AG20443 (cell line): ENCODE measurements around the gene CTR9.

ENCODE experiments used
- DNase-seq: peaks from one replicate; pipeline ENCODE4 v3.0.0; 2012; ENCODE audit warnings: low spot score, mixed read lengths

The CTR9 gene

GRCh38 chr11:10780040-10780439 lies 29.0 kb downstream of the CTR9 start:
- DNase-seq = no peak

DNA sequence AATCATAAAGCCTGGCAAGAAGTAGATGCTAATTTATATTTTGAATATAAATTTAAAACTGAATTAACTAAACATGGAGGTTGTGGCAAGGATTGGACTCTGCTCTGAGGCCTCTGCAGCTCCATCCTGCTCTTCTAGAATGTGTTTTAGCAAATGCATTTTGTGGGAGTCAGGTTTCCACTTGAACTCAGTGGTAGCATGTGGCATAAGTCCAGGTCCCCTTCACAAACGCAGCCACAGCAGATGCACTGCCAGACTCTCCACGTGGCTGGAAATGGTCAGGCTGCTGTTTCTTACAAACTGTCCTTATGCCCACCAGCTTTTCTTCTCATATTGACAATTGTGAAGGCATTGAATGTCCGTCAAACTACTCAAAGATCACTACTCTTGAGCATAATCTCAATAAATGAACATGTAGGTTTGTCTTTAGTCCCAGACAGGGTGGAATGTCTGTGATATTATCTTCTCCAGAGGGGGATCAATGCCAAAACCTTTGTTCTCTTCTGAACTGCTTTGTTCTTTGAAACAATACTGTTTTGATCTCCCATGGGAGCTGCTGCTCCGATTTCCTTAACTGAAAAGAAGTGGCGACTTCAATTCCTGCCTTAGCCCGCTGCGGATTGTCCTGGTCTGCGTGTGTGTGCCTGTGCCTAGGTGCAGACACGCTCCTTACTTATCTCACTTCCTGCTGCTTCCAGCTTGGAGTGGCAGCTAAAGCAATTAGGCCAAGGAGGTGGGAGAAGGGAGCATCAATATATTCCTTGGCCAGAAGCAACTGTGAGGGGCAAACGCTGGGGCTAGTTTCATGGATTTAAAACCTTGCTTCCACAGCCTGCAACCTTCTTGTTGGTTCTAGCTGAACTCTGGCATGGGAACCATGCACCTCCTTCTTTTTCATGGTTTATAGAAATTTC lies 33.4 kb downstream of the CTR9 start:
- no peak for DNase-seq

GRCh38 chr11:10785146-10785474 lies 34.1 kb downstream of the CTR9 start:
- DNase-seq = no peak

DNA sequence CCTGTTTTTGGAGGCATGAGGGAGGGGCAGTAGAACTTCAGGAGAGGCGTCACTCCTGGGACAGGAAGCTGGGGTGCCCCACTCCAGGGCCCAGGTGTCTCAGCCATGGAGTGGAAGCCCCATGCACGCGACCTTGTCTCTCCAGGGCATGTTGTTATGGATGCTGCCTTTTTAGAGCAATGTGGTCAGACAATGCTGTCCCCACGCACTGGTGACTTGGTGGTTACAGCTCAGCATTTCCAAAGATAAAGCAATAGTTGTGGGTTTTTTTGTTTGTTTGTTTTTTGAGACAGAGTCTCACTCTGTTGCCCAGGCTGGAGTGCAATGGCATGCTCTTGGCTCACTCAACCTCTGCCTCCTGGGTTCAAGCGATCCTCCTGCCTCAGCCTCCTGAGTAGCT lies 35.4 kb downstream of the CTR9 start:
- no peak for DNase-seq

DNA sequence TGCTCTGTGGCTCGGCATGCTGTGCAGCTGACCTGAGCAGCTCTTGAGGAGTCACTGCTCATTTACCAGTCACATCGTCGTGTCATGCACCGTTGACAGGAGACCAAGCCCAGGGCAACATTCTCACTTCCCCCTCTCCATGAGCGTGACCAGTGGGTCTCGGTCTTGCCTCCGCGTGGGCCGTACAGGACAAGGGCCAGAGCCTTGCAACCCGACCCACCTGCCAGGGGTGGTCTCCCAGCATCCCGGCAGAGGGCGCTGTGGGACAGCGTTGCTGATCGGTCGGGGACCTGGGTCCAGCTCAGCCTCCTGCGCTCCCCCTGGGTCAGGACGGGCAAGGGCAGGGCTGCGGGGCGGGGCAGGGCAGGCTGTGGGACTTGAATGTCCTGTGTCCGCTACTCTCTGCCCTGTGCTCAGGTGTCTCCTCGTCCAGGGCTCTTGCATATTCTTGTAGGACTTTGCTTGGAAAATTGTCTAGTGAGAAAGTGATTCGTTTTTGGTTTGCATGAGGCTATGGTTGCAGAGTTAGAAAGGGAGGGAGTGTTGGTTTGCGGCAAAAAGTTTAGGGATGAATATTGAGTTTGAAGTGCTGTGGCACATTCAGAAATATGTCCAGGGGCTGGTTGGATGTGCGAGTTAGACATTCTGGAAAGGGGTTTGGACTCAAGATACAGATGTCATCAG lies 41.5 kb downstream of the CTR9 start:
- peak; percentile 93 for DNase-seq

- DNase-seq = no peak
Measured at GRCh38 chr11:10793470-10794255, 42.6 kb downstream of the CTR9 start.

DNA sequence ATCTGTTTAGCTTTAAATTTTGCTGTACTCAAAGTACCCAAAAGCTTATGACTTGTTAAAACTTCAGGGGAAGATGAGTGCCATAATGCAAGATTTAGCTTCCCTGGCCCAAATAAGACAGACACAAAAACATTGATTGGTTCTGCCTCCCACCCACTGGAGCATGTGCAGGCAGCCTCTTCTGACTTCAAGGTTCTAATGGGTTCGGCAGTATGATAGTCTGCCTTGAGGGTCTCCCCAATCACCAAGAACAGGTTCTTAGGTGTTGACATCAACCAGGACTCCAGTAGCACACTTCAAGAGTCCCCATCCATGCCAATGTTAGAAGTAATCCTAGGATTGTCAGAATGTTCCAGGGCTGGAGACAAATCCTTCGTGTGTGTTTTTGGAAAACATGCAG lies 45.1 kb downstream of the CTR9 start:
- no peak for DNase-seq

GRCh38 chr11:10797001-10797400 lies 46.0 kb downstream of the CTR9 start:
- no peak for DNase-seq

GRCh38 chr11:10797531-10797930 lies 46.5 kb downstream of the CTR9 start:
- DNase-seq = no peak

DNA sequence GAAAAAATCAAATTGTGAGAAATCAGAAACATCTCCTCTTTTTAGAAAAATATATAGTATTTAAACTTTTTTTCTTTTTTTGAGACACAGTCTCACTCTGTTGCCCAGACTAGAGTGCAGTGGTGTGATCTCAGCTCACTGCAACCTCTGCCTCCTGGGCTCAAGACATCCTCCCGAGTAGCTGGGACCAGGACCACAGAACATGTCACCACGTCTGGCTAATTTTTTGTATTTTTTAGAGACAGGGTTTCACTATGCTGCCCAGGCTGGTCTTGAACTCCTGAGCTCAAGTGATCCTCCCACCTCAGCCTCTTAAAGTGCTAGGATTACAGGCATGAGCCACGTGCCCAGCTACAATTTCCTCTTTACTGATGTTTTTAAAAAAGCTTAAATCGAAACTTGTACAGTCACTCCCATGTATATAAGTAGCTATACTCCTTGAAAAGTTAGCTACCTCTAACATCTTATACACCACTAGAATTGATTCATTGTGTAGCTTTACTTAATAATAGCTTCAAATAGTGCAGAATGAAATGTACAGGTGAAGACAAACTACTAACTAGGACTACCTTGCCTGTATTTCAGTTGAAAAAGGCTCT lies 47.4 kb downstream of the CTR9 start:
- no peak for DNase-seq

GRCh38 chr11:10800292-10800691 lies 49.2 kb downstream of the CTR9 start:
- DNase-seq = no peak

DNA sequence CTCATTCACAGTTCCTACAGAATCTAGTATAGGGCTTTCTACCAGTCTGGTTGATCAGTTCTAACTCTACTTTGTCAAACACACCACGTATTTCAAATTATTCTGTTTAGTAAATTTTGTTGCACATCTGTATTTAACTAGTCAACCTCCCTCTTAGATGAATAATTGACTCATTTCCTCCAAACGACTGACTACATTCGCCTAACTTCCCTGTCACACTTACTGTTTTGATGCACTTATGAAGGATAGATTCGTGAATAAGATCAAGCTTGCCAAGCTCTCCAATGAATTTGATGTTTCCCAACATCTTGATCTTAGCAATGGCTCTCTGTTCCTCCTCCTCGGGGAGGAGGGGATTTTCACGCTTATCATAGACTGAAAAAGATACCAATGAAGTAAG lies 52.6 kb downstream of the CTR9 start:
- DNase-seq = no peak

DNA sequence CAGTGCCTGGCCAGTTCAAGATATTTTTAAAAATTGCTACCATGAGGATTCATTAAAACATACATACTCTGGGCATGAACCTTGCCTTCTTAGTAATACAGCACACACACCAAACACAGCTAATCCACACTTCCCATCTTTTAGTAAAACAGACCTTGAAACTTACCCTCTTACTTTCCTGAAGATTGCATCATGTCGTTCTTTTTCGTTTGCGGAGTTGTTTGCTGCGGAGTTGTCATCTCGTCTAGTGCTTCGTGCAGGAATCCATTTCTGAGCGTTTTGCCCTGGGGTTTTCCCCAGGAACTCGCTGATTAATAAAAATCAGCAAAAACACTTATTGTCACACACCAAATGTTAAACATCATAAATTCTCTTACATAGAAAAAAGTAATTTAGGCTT lies 54.7 kb downstream of the CTR9 start:
- no peak for DNase-seq

- no peak for DNase-seq
Measured at GRCh38 chr11:10806206-10806605, 55.2 kb downstream of the CTR9 start.

GRCh38 chr11:10807493-10808234 lies 56.6 kb downstream of the CTR9 start:
- peak; percentile 58 for DNase-seq

DNA sequence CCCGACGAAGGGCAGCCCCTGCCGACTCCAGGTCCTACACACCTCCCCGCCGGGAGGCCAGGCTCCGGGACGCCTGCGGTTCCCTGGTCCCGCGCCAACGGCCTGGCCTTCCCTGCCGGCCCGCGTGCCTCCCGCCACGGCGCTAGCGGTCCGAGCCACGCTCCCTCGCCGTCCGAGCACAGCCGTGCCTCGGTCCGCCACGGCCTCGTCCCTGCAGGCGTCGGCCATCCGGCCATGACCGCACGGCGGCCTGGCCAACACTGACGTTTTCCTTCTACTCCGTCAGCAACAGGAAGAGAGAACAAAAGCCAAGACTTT lies 57.1 kb downstream of the CTR9 start:
- no peak for DNase-seq

DNA sequence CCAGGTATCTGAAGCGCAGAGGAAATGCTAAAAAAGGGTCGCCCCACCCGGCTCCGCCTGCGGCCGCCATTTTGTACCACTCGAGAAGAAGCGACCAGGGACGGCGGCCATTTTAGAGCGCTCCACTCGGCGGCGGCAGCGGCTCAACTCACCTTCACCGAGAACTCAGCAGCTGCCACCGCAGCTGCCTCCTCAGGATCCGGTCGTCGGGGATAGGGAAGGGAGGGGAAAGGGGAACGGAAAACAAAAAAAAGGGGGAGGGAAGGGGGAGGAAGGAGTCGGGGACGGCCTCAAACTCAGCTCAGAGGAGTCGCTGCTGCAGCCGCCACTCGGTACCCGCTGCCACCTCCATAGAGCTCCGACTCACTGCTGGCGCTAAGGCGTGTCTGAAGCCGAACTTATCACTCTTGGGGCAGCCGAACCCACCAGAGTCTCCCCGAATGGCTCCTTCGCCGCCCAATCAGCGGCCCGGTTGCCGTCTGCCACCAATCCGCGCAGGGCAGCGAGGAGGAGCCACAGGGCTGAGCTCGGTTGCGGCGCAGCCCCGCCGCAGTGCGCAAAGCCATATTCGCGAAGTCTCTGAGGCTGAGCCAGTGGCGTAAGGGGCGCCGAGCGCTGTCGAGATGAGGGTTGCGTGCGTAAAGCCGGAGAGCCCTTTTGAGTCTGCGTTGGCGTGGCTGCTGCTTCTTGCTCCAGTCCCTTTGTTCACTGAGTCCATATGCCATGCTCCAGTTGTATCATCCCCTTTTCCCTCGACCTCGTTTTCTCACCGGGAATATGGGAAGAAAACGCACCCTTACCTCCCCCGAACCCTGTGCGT lies 57.7 kb downstream of the CTR9 start, which contains the start of gene EIF4G2:
TSS of gene EIF4G2 (minus strand) at position 374 of the 820 bp plus-strand sequence.
- DNase-seq = peak; percentile 99

GRCh38 chr11:10809373-10810160 lies 58.5 kb downstream of the CTR9 start:
- peak; percentile 75 for DNase-seq

- no peak for DNase-seq
Measured at GRCh38 chr11:10813945-10814344, 62.9 kb downstream of the CTR9 start.

DNA sequence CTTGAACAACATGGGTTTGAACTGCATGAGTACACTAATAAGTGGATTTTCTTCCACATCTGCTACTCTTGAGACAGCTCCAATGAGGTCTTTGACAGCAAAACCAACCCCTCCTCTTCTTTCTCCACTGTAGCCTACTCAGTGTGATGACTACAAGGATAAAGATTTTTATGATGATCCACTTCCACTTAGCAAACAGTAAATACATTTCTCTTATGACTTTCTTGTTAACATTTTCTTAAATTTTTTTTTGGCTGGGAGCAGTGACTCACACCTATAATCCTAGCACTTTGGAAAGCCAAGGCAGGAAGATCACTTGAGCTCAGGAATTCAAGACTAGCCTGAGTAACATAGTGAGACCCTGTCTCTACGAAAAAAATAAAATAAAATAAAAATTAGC lies 67.5 kb downstream of the CTR9 start:
- DNase-seq = peak; percentile 49
